Left cardiac atrium (tissue), 4 donors: ENCODE measurements around the gene SIGLEC11. TPM values are rescaled to one million over a fixed set of nuclear protein-coding genes. Genes with fewer than 3 reads are reported as not detected.
"Not testable (repeated sequence)": the region's sequence is repeated elsewhere in the genome, so short reads cannot be mapped to it uniquely, and the experiment has no call there.

Experiments used
- ATAC-seq, 2 donors: fragments of 200-7000 bp; cut with Tn5 transposase; one replicate each; pipeline ENCODE4 v1.9.1; 2020; ENCODE audit warnings: mild to moderate bottlenecking in 2 of 2, moderate library complexity in 2 of 2
- DNase-seq: peaks from one replicate; pipeline ENCODE4 v3.0.0-alpha.2; 2020
- intact Hi-C, 2 donors: fragments of 100-400 bp; cut with DNase I; formaldehyde crosslinking; loops; one replicate each; pipeline versions ENCODE4 v1.14.1 to v1.15.1; 2022 to 2023
- total RNA-seq, 2 donors: library from RNA; stranded (reverse); fragmentation: NEBNext Ultra II Directional; extraction: Animal tissue kit (Norgen Biotek cat#: 25700); gene quantifications; one replicate each; pipeline ENCODE4 v1.2.1, GENCODE V29; 2021
- donor health status: DM: no; HTN: yes; CAD: no.
- donor health status: DM: no; HTN: yes; CAD: no; lungs with severe emphysema.
- donor health status: DM: yes; HTN: yes; CAD: no.
- donor health status: Dilated cardiomyopathy.

Gene SIGLEC11
- total RNA-seq, 2 donors from 2014 or later: 0.39 to 1.3 TPM

DNA sequence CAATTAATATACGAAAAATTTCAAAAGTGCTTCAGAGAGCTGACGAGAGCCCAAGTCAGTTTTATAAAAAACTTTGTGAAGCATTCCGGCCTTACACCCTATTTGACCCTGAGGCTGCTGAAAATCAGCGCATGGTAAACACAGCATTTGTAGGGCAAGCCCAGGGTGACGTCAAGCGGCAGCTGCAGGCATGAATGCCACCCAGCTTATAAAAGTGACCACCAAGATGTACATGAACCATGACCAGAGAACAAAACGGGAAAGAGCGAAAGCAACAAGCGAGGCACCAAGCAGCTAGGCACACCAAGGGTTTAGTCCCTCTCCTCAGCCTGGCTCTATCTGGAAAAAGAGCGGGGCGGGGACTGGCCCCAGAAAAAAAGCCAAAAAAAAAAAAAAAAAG is 6.0 kb downstream of the SIGLEC11 start:
- no peak for ATAC-seq
- DNase-seq: no peak
- intact Hi-C loops: no loop called here

DNA sequence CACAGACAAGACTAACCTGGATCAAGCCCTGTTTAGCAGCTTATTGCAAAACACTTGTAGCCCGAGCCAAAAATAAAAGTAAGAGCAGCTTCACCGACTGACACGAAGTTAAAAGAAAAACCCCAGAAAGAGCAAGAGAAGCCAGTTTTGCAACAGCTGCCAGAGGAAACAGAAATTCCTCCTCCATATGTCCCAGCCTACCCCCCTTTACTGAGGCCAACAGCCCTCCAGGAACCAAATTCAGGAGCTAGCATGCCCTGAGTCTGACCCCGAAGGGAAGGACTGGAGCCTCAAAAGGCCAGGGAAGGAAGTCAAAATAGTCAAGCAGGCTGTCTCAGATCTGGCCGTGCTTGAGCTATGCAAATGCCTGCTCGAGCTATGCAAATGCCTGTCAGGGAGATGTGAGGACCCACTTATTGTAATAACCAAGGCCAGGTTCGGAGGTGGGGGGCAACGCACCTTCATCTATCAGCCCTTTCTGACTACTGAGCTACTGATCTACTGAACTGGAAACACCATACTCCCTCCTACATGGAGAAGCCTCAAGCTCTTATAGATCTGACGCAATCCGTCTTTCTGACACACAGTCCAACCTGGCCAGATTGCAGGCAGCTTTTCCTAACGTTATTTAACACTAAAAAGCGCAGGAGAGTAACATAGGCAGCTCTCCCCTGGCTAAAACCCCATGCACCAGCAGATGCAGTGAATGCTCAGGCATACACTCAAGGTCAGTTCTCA is 6.7 kb downstream of the SIGLEC11 start:
- ATAC-seq (peak; percentile 46 to 64), DNase-seq (no peak)
- intact Hi-C loops: no loop called here

GRCh38 chr19:49953416-49953815 is 7.6 kb downstream of the SIGLEC11 start:
- DNase-seq: no peak
- peak in 1 of 2 donors; percentile 50 for ATAC-seq
- intact Hi-C loops: no loop called here

DNA sequence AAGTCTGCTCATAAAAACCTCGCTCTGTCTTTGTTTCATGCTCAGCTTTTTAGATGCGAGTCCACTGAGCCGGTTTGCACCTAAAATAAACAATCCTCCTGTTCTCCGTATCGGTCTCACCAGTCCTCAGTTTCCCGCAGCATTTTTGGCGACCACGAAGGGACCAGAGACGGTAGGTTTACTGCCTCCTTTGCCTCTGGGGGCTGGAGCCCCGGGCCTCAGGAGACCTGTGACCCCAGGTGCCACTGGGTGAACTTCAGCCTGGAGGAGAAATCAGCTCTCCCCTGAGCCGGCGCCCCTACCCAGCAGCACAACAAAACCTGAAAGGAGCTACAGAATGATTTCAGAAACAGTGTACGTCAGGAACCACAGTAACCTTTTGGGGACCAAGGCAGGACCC is 8.1 kb downstream of the SIGLEC11 start:
- intact Hi-C loops: no loop called here
- ATAC-seq (no peak), DNase-seq (no peak)

DNA sequence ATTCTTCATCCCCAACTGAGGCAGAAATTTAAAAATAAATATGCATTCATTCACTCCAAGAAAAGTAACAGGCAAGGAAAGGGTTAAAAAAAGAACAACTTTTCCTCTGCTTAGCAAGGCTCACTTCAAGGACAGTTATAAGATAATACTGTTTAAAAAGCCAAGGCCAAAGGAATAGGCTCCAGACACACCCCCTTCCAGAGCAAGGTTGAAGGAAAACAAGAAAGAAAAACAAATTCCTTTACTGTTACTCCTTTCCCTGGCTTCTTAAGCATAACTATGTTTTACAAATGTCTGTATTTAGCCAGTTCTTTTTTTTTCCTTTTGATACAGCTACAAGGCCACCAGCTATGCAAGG is 8.5 kb downstream of the SIGLEC11 start:
- ATAC-seq (no peak), DNase-seq (no peak)
- intact Hi-C loops: no loop called here

DNA sequence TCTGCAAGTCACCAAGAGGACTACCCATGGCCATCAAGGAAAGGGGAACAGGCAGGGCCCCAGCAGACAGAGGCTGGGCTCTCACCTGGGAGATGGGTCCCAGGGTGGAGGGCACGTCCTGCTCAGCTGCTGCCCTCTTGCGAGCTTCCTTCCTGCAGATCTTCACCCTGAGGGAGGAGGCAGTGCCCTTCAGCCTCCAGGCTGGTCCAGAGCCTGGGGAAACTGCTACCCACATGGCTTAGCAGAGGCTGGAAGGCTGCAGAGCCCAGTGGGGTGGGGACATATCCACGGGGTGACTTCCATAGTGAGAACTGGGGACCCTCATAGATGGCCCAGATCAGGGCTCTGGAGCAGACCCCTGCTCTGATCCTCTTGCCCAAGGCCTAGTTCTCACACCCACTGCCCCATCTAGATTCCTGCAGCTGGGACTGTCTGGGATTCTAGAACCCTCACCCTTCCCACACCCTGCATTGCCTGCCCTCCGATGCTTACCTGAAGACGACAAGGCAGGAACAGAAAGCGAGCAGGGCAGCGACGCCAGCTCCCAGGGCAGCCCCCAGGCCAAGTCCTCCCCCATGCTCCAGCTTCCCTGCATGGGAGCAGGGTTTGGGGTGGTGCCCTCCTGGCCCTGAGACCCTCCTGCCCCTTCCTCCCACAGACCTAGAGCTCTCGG is 9.0 kb downstream of the SIGLEC11 start:
- ATAC-seq (no peak), DNase-seq (no peak)
- intact Hi-C loops: no loop called here

DNA sequence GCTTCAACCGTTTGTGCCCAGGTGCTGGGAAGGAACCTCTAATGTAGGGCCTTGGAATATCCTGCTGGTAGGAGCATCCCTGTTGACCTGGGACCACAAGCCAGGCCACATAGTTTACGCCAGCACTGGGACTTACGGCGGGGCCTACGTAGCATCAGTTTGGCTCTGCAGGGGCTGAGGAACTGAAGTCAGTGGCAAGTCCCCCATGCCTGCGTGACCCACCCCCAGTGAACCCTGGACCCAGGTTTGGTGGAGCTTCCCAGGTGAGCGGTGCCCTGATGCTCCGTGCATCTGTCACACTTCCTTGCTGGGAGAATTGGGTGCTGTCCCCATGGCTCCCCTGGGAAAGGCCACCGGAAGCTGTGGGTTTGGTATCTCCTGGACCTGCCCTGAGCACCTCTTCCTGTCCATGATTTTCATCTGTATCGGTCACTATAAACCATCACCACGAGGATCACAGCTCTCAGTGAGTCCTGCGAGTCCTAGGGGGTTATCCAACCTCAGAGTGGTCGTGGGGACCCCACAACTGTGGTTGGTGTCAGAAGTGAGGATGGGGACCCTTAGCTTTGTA is 9.9 kb downstream of the SIGLEC11 start:
- ATAC-seq (no peak), DNase-seq (no peak)
- intact Hi-C loops: no loop called here

DNA sequence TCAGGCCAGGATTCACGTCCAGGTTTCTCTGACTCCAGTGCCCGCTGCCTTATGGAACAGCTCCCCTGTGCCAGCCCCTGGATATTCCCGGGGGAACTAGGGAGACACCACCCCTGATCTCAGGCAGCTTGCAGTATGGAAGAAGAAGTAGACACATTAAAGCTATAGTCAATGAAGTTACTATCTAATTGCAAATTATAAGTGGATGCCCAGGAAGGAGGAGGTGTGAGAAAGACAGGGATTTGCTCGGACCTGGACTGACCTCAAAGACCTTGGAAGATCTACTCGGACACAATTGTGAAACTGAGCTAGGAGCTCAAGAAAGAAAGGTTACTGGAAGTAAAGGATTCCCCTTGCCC is 10.4 kb downstream of the SIGLEC11 start:
- intact Hi-C loops: no loop called here
- no peak for DNase-seq

GRCh38 chr19:49949742-49950589 is 11.0 kb downstream of the SIGLEC11 start:
- no peak for ATAC-seq
- DNase-seq: no peak
- intact Hi-C loops: no loop called here

More for the DNA sequence above, 10.4 kb downstream of the SIGLEC11 start:
- no peak for ATAC-seq

- intact Hi-C loops: no loop called here
- ATAC-seq: no peak
- no peak for DNase-seq
These were observed 14.6 kb downstream of the SIGLEC11 start for GRCh38 chr19:49946415-49946814.

DNA sequence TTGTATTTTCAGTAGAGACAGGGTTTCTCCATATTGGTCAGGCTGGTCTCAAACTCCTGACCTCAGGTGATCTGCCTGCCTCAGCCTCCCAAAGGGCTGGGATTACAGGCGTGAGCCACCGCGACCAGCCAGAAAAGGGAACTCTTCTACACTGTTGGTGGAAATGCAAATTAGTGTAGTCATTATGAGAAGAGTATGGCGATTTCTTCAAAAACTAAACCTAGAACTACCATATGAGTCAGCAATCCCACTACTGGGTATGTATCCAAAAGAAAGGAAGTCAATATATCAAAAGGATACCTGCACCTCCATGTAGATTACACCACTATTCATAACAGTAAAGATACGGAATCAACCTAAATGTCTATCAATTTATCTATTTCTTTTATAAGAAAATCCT is 16.4 kb downstream of the SIGLEC11 start:
- ATAC-seq, DNase-seq, intact Hi-C loops: not testable (repeated sequence)

DNA sequence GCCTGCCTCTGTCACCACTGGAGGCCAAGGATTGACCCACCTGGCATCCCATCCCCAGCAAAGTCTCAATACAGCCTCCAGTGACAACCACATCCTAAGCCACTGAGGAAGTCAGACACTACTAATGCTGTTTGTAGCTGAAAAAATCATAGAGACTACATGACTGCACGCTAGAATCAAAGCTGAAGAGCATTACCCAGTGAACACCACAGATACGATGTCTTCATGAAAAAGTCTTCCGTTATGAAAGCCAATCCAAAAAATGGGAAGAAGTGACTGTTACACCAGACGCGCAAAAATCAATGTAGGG is 20.5 kb downstream of the SIGLEC11 start:
- intact Hi-C loops: no loop called here
- ATAC-seq (no peak), DNase-seq (no peak)

- no peak for ATAC-seq
- DNase-seq: no peak
- intact Hi-C loops: no loop called here
These were observed 21.1 kb downstream of the SIGLEC11 start for GRCh38 chr19:49939721-49940481.

GRCh38 chr19:49938662-49939061 is 22.3 kb downstream of the SIGLEC11 start:
- intact Hi-C loops: no loop called here

GRCh38 chr19:49937750-49938381 is 23.1 kb downstream of the SIGLEC11 start:
- peak; percentile 82 for DNase-seq
- intact Hi-C loops: loop anchor here (1.0 to 2.0 kb wide), 2 partner anchors 45 kb away; no protein-coding TSS in a partner anchor
- peak; percentile 92 for ATAC-seq

More at GRCh38 chr19:49938662-49939061, 22.3 kb downstream of the SIGLEC11 start:
- ATAC-seq (no peak), DNase-seq (no peak)

DNA sequence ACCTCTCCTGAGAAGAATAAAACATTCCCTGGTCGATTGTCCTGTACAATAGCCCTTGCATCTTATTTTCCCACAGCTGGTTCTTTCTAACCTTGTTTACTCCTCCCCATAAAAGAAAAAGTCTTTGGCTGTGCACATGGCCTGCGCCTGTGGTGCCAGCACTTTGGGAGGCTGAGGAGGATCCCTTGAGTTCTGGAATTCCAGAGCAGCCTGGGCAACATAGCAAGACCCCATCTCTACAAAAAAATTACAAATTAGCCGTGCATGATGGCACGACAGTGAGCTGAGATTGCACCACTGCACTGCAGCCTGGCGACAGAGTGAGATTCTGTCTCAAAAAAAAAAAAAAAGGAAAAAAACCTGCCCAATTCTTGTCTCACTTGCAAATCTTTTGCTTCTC is 24.4 kb downstream of the SIGLEC11 start:
- ATAC-seq: no peak
- no peak for DNase-seq
- intact Hi-C loops: loop anchor here in 1 of 2 donors (2.0 kb wide), 1 partner anchor 46 kb away; no protein-coding TSS in a partner anchor

GRCh38 chr19:49933643-49934042 is 27.3 kb downstream of the SIGLEC11 start:
- intact Hi-C loops: no loop called here
- ATAC-seq (no peak), DNase-seq (no peak)

GRCh38 chr19:49932731-49933131 is 28.2 kb downstream of the SIGLEC11 start:
- DNase-seq: no peak
- intact Hi-C loops: no loop called here
- no peak for ATAC-seq

GRCh38 chr19:49932041-49932451 is 28.9 kb downstream of the SIGLEC11 start:
- intact Hi-C loops: no loop called here
- no peak for ATAC-seq
- DNase-seq: no peak
